Measurements from ENCODE around the gene BCAR1. TPM values are rescaled to one million over a fixed set of nuclear protein-coding genes. Genes with fewer than 3 reads are reported as not detected.

The BCAR1 gene
- total and polyA plus RNA-seq, 2 of the 13 experiments (the other 11 are each of a cell fraction or from before 2014, with no cell fraction given), result 48.1 to 51.7 TPM

DNA sequence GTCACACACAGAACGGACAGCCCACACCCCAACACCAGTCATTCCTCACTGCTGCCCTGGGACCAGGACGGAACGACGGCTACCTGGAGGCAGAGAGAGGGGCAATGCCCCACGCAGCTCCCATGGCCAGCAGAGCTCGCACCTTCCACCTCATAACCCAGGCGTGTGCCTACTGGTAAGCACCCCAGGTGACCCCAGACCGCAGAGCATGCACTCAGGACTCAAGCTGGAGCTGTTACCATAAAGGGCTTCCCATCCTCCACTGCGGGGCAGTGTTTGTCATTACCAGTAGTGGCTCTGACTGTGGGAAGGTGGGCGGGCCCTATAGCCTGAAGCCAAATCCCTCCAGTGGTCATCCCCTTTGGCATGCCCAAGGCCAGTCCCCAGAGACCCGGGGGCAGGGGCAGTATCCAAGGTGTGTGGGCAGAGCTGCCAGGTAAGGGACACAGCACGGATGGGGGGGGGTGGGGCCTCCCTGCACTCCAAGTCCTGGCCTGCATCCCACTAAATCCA lies 4.7 kb upstream of the BCAR1 start (continued):
- TF ChIP-seq, protein P1, sequence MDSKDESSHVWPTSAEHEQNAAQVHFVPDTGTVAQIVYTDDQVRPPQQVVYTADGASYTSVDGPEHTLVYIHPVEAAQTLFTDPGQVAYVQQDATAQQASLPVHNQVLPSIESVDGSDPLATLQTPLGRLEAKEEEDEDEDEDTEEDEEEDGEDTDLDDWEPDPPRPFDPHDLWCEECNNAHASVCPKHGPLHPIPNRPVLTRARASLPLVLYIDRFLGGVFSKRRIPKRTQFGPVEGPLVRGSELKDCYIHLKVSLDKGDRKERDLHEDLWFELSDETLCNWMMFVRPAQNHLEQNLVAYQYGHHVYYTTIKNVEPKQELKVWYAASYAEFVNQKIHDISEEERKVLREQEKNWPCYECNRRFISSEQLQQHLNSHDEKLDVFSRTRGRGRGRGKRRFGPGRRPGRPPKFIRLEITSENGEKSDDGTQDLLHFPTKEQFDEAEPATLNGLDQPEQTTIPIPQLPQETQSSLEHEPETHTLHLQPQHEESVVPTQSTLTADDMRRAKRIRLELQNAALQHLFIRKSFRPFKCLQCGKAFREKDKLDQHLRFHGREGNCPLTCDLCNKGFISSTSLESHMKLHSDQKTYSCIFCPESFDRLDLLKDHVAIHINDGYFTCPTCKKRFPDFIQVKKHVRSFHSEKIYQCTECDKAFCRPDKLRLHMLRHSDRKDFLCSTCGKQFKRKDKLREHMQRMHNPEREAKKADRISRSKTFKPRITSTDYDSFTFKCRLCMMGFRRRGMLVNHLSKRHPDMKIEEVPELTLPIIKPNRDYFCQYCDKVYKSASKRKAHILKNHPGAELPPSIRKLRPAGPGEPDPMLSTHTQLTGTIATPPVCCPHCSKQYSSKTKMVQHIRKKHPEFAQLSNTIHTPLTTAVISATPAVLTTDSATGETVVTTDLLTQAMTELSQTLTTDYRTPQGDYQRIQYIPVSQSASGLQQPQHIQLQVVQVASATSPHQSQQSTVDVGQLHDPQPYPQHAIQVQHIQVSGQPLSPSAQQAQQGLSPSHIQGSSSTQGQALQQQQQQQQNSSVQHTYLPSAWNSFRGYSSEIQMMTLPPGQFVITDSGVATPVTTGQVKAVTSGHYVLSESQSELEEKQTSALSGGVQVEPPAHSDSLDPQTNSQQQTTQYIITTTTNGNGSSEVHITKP (CRISPR knock-in tag; IDR thresholded peaks at IDR 0.05; ENCODE audit: low read depth), result no peak
- TF ChIP-seq, protein P2, sequence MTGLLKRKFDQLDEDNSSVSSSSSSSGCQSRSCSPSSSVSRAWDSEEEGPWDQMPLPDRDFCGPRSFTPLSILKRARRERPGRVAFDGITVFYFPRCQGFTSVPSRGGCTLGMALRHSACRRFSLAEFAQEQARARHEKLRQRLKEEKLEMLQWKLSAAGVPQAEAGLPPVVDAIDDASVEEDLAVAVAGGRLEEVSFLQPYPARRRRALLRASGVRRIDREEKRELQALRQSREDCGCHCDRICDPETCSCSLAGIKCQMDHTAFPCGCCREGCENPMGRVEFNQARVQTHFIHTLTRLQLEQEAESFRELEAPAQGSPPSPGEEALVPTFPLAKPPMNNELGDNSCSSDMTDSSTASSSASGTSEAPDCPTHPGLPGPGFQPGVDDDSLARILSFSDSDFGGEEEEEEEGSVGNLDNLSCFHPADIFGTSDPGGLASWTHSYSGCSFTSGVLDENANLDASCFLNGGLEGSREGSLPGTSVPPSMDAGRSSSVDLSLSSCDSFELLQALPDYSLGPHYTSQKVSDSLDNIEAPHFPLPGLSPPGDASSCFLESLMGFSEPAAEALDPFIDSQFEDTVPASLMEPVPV (CRISPR knock-in tag; IDR thresholded peaks at IDR 0.05), result no peak
- TF ChIP-seq, protein P3, sequence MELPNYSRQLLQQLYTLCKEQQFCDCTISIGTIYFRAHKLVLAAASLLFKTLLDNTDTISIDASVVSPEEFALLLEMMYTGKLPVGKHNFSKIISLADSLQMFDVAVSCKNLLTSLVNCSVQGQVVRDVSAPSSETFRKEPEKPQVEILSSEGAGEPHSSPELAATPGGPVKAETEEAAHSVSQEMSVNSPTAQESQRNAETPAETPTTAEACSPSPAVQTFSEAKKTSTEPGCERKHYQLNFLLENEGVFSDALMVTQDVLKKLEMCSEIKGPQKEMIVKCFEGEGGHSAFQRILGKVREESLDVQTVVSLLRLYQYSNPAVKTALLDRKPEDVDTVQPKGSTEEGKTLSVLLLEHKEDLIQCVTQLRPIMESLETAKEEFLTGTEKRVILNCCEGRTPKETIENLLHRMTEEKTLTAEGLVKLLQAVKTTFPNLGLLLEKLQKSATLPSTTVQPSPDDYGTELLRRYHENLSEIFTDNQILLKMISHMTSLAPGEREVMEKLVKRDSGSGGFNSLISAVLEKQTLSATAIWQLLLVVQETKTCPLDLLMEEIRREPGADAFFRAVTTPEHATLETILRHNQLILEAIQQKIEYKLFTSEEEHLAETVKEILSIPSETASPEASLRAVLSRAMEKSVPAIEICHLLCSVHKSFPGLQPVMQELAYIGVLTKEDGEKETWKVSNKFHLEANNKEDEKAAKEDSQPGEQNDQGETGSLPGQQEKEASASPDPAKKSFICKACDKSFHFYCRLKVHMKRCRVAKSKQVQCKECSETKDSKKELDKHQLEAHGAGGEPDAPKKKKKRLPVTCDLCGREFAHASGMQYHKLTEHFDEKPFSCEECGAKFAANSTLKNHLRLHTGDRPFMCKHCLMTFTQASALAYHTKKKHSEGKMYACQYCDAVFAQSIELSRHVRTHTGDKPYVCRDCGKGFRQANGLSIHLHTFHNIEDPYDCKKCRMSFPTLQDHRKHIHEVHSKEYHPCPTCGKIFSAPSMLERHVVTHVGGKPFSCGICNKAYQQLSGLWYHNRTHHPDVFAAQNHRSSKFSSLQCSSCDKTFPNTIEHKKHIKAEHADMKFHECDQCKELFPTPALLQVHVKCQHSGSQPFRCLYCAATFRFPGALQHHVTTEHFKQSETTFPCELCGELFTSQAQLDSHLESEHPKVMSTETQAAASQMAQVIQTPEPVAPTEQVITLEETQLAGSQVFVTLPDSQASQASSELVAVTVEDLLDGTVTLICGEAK (IDR thresholded peaks at IDR 0.05), result no peak
- TF ChIP-seq, protein P3 (CRISPR knock-in tag; IDR thresholded peaks at IDR 0.05), result no peak
- TF ChIP-seq MIER2 (CRISPR knock-in tag; IDR thresholded peaks at IDR 0.05) (no peak), MED13 (CRISPR knock-in tag; IDR thresholded peaks at IDR 0.05) (no peak), AGO1 (IDR thresholded peaks at IDR 0.05; ENCODE audit: low read depth, low read length, poor library complexity, severe bottlenecking) (no peak), KLF9 (CRISPR knock-in tag; IDR thresholded peaks at IDR 0.05; ENCODE audit: low read depth) (no peak), TBX2 (CRISPR knock-in tag; IDR thresholded peaks at IDR 0.05; ENCODE audit: borderline replicate concordance) (no peak), ZNF30 (CRISPR knock-in tag; IDR thresholded peaks at IDR 0.05) (no peak), SP1 (IDR thresholded peaks at IDR 0.05) (no peak), SP1 (CRISPR knock-in tag; IDR thresholded peaks at IDR 0.05) (peak; percentile 19; the same call in 1 of the 2 replicates), ZNF329 (CRISPR knock-in tag; IDR thresholded peaks at IDR 0.05; ENCODE audit: low read depth) (no peak), NR3C1 (CRISPR knock-in tag; IDR thresholded peaks at IDR 0.05) (no peak)
- TF ChIP-seq, protein P4, sequence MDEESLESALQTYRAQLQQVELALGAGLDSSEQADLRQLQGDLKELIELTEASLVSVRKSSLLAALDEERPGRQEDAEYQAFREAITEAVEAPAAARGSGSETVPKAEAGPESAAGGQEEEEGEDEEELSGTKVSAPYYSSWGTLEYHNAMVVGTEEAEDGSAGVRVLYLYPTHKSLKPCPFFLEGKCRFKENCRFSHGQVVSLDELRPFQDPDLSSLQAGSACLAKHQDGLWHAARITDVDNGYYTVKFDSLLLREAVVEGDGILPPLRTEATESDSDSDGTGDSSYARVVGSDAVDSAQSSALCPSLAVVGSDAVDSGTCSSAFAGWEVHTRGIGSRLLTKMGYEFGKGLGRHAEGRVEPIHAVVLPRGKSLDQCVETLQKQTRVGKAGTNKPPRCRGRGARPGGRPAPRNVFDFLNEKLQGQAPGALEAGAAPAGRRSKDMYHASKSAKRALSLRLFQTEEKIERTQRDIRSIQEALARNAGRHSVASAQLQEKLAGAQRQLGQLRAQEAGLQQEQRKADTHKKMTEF (CRISPR knock-in tag; IDR thresholded peaks at IDR 0.05), result no peak

Measured in HepG2 (cell line).